Breast epithelium (tissue), 4 donors: ENCODE data around the gene ISCU. TPM values are rescaled to one million over a fixed set of nuclear protein-coding genes. Genes with fewer than 3 reads are reported as not detected.
"Not testable (repeated sequence)": the region's sequence is repeated elsewhere in the genome, so short reads cannot be mapped to it uniquely, and the experiment has no call there.

Source experiments
- DNase-seq, 2 donors: peaks; one replicate each; pipeline ENCODE4 v3.0.0-alpha.2; 2019; ENCODE audit warnings: low spot score in 2 of 2
- H3K27ac ChIP-seq, 2 donors: fragments of 200-600 bp; sonication (generic) in 1 of 2; one replicate each; pipeline ENCODE4 v1.5.1; 2016 to 2019; ENCODE audit warnings: mild to moderate bottlenecking in 1 of 2
- H3K27me3 ChIP-seq, 2 donors: fragments of 200-600 bp; sonication (generic) in 1 of 2; one replicate each; pipeline versions ENCODE4 v1.5.1 to v1.6.0; 2017 to 2019; ENCODE audit warnings: control low read depth in 1 of 2, mild to moderate bottlenecking in 1 of 2
- H3K36me3 ChIP-seq: fragments of 200-600 bp; one replicate; pipeline ENCODE4 v1.5.1; 2019
- H3K4me1 ChIP-seq, 2 donors: fragments of 200-600 bp; sonication (generic); one replicate each; pipeline ENCODE4 v1.5.1; 2016 to 2019; ENCODE audit warnings: control low read depth in 1 of 2
- H3K4me3 ChIP-seq, 3 donors: fragments of 200-600 bp; sonication (generic); 1 replicate in 2 of 3; 2 replicates in 1 of 3; pipeline ENCODE4 v1.5.1; 2016 to 2019; ENCODE audit warnings: mild to moderate bottlenecking in 3 of 3, moderate library complexity in 2 of 3
- H3K9me3 ChIP-seq, 2 donors: fragments of 200-600 bp; sonication (generic) in 1 of 2; one replicate each; pipeline ENCODE4 v1.5.1; 2016 to 2019; ENCODE audit warnings: control low read depth in 1 of 2
- CTCF ChIP-seq, 3 donors: fragments of 450-650 bp; IDR thresholded peaks; one replicate each; pipeline ENCODE4 v1.5.1; 2016 to 2017; ENCODE audit warnings: antibody characterized with exemption in 3 of 3, mild to moderate bottlenecking in 3 of 3, moderate library complexity in 3 of 3
- POLR2A ChIP-seq: fragments of 450-650 bp; IDR thresholded peaks from one replicate; pipeline ENCODE4 v1.6.1; 2016; ENCODE audit warnings: antibody characterized with exemption, mild to moderate bottlenecking, moderate library complexity
- POLR2AphosphoS5 ChIP-seq, 3 donors: sonication (generic); formaldehyde crosslinking; IDR thresholded peaks; one replicate each; pipeline ENCODE4 v1.6.1; 2017; ENCODE audit warnings: antibody characterized with exemption in 3 of 3
- intact Hi-C: fragments of 100-400 bp; cut with DNase I; formaldehyde crosslinking; loops from one replicate; pipeline ENCODE4 v1.15.1; 2023; ENCODE audit warnings: low total_unique reads
- total RNA-seq, 3 donors: library from RNA; depleted of rRNA; stranded (reverse); fragments of >200 nt; gene quantifications; one replicate each; pipeline ENCODE4 v1.1.0, GENCODE V29; 2016

ISCU gene
- total RNA-seq, 3 donors from 2014 or later, result 220 to 328 (median 227) TPM

- no peak for DNase-seq
- no peaks in the 10 kb centered on the region for H3K36me3 ChIP-seq
- H3K27me3 ChIP-seq, result no peaks in the 10 kb centered on the region
- intact Hi-C loops, result no loop called here
- H3K4me3 ChIP-seq, result no peak overlapping the region
- no peaks in the 10 kb centered on the region for H3K4me1 ChIP-seq
- no peak overlapping the region for H3K27ac ChIP-seq
- TF ChIP-seq CTCF (IDR thresholded peaks at IDR 0.05) (no peak), POLR2AphosphoS5 (IDR thresholded peaks at IDR 0.05) (no peak)
- H3K9me3 ChIP-seq, result no peaks in the 10 kb centered on the region
Observed at GRCh38 chr12:108543652-108544051, 18.7 kb upstream of the ISCU start.

DNA sequence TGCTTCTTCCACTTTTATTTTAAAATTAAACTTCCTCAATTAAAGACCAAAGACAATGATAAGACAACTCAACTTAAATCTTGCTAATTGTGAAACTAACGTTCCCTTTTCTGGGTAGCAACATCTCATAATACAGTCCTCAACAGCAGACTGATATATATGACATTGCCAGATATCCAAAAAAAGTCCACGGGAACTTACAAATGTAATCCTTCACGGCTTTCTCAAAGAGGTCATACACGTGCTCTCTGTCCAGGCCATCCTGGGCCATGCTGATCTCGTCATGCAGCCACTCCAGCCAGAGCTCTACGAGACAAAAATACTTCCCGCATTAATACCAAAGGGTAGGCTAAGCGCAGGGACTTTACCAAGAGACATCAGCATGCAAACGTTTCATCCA, 14.7 kb upstream of the ISCU start:
- intact Hi-C loops, result no loop called here
- Histone ChIP-seq H3K27me3 (no peaks in the 10 kb centered on the region), H3K9me3 (no peaks in the 10 kb centered on the region), H3K36me3 (no peaks in the 10 kb centered on the region), H3K4me3 (no peak overlapping the region), H3K27ac (no peak overlapping the region), H3K4me1 (no peaks in the 10 kb centered on the region)
- no peak for DNase-seq
- no peak for TF ChIP-seq POLR2A
- no peak for TF ChIP-seq POLR2AphosphoS5 (IDR thresholded peaks at IDR 0.05)
- TF ChIP-seq CTCF (IDR thresholded peaks at IDR 0.05), result no peak

DNA sequence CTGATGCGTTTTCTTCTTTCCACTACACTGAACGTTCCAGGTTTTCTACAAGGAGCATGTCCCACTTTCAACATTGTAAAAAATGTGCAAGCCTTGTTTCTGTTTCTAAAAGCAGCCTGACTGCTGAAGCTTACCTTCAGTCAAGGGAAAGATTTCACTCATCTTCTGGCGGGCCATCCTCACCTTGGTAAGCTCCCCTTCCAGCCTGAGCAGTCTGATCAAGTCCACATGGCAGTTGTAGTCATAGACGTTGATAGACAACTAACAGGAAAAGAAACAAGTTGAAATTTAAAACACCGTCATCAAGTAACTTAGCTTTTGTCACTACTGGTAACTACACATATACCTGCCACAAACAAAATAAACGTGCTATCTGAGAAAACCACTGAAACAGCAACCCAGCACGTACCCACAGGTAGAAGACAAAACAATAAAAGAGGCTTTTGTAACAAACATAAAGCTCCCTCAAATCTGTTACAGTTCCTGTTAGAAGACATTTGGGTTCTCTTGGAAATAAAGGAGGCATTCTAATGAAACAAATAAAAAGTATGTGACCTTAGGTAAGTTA, 13.4 kb upstream of the ISCU start:
- no peak for DNase-seq
- intact Hi-C loops, result no loop called here
- TF ChIP-seq POLR2A (no peak), CTCF (IDR thresholded peaks at IDR 0.05) (no peak), POLR2AphosphoS5 (IDR thresholded peaks at IDR 0.05) (no peak)
- H3K4me1 ChIP-seq, result no peaks in the 10 kb centered on the region
- no peaks in the 10 kb centered on the region for H3K36me3 ChIP-seq
- H3K27ac ChIP-seq, result no peak overlapping the region
- no peaks in the 10 kb centered on the region for H3K9me3 ChIP-seq
- H3K4me3 ChIP-seq, result no peak overlapping the region
- H3K27me3 ChIP-seq, result no peaks in the 10 kb centered on the region

GRCh38 chr12:108551535-108551934, 10.9 kb upstream of the ISCU start:
- DNase-seq, result no peak
- Histone ChIP-seq H3K27me3 (no peaks in the 10 kb centered on the region), H3K9me3 (no peaks in the 10 kb centered on the region), H3K4me1 (no peaks in the 10 kb centered on the region), H3K4me3 (no peak overlapping the region), H3K36me3 (no peaks in the 10 kb centered on the region), H3K27ac (no peak overlapping the region)
- TF ChIP-seq POLR2AphosphoS5 (IDR thresholded peaks at IDR 0.05) (no peak), CTCF (IDR thresholded peaks at IDR 0.05) (no peak)
- intact Hi-C loops, result no loop called here

- H3K4me1 ChIP-seq, result no peaks in the 10 kb centered on the region
- no peak overlapping the region for H3K4me3 ChIP-seq
- TF ChIP-seq POLR2AphosphoS5 (IDR thresholded peaks at IDR 0.05) (no peak), POLR2A (no peak), CTCF (IDR thresholded peaks at IDR 0.05) (no peak)
- no peaks in the 10 kb centered on the region for H3K27me3 ChIP-seq
- no peaks in the 10 kb centered on the region for H3K9me3 ChIP-seq
- intact Hi-C loops, result no loop called here
- no peaks in the 10 kb centered on the region for H3K36me3 ChIP-seq
- H3K27ac ChIP-seq, result no peak overlapping the region
- DNase-seq, result no peak
Observed at GRCh38 chr12:108553799-108554198, 8.6 kb upstream of the ISCU start.

DNA sequence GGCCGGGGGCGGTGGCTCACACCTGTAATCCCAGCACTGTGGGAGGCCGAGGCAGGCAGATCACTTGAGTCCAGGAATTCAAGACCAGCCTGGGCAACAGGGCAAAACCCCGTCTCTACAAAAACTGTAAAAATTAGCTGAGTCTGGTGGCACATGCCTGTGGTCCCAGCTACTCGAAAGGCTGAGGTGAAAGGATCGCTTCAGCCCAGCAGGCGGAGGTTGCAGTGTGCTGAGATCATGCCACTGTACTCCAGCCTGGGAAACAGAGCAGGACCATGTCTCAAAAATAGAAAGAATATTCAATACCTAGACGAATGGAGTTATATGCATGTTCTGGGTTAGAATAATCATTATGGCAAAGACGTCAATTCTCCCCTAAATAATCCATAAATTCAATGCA, 7.0 kb upstream of the ISCU start:
- H3K4me1 ChIP-seq, intact Hi-C loops, H3K9me3 ChIP-seq: not testable (repeated sequence)

More for the DNA sequence above, 7.0 kb upstream of the ISCU start:
- H3K27me3 ChIP-seq, DNase-seq, H3K27ac ChIP-seq, H3K4me3 ChIP-seq, H3K36me3 ChIP-seq: not testable (repeated sequence)
